Activated T-helper 1 cell treated with Interleukin-2 at 50 U/mL for 16 hours (primary cell): ENCODE results near the gene KCNH1.
"Not testable (repeated sequence)": the region's sequence is repeated elsewhere in the genome, so short reads cannot be mapped to it uniquely, and the experiment has no call there.

Experiments
- DNase-seq: peaks from one replicate; pipeline ENCODE4 v3.0.0-alpha.2; 2020; ENCODE audit warnings: low read depth

The KCNH1 gene

DNA sequence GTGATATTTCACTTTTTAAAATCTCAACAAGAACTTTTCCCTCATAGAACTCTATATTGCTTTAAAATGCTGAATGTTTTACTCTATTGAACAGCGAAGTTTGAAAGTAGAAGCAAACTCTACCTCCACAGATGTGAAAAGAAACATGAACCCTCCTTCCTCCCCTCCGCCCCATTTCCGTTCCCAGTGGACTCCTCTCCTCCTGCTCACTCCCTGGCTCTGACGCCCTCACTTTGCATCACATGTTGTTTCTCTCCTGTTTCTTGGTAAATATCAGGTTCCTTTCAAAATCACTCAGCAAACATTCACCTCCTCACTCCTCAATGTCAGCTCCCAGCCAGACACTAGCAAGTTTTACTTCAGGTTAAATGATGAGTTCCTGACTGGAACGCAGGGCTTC, 34.6 kb downstream of the KCNH1 start:
- DNase-seq: no peak

DNA sequence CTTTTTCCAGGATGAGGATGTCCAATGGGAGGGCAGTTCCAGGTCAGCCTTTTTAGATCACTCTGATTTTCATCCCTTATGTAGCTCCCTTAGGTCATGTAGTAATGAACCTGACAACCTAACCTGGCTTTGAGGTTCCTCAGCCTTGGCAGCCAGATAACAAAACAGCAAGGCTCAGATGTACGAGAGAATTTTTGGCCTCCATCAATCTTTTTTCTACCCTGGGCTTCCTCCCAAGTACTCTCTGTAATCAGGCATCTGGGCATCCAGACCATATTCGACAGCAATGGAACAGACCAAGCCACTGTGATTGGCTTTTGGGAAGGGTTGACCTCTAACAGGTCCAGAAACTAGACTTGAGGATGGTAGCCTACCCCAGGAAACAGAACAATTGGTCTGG, 38.6 kb downstream of the KCNH1 start:
- no peak for DNase-seq

DNA sequence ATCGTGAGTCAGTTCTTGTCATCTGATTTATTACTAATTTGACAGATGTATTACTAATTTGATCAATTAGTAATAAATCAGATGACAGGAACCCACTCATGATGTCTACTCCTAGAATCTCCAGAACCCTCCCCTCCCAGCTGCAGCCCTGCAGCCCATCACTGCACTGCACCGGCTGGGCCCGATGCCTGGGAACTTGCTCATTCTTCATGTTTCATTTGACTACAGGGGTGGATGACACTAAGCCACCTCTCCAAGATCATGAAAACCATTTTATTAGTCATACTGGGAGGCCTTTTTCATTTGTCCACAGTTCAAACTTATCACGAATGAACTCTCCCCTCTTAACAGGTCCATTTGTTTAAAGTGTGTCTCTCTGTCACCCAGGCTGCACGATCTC, 41.0 kb downstream of the KCNH1 start:
- DNase-seq: no peak

GRCh38 chr1:211091867-211092266, 42.1 kb downstream of the KCNH1 start:
- DNase-seq: no peak

DNA sequence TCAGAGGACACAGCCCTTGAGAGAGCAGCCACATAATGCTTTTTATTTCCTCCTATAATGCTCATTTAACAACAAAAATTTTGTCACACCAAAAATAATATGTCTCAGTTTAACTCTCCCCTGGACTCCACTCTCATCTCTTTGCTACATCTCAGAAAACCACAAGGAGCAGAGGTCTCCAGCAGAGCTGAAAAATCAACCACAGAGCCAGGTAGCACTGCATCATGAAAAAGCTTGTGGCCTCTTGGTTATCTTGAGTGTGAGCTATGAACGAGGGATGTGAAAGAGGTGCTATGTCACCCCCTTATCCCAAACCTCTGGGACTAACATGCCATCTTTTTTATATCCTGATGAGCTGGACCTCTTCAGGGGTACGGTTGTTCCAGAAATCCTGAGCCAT, 44.4 kb downstream of the KCNH1 start:
- no peak for DNase-seq

GRCh38 chr1:211088156-211088555, 45.8 kb downstream of the KCNH1 start:
- no peak for DNase-seq

DNA sequence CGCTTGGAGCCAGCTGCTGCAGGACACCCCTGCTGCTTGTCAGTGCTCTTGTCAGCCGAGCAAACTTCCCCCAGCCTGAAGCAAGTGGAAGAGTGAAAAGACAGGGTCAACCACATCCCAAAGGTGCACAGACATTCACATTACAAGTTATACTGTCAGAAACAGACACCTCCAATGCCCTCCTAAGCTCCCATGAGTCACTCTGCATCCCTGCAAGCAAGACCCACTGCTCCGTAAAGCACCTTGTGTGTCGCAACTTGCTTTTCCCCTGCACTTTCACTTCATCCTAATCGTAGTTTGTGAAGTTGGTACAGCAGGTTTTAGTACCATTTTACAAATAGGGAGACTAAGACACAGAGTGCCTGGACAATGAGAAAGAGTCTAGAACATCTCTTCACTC, 51.1 kb downstream of the KCNH1 start:
- no peak for DNase-seq

GRCh38 chr1:211081447-211081846, 52.5 kb downstream of the KCNH1 start:
- DNase-seq: not testable (repeated sequence)

DNA sequence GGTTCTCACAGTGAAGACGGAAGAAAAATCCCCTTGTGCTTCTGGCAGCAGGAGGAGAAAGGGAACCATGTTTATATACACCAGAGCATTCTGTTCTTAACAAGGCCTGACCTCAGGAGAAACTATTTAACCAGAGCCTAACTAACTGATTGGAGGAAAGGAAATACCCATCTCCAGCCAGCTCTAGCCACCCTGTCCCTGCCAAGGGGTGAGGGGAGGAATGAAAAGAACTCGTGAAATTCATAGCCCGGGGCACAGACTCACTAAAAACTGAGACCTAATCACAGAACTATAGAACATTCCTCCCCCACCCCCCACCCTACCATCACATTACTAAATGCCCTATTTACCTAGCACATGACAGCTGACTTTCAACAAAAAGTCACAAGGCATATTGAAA, 65.0 kb downstream of the KCNH1 start:
- no peak for DNase-seq

- DNase-seq: no peak
Measured at GRCh38 chr1:211066781-211067384, 67.1 kb downstream of the KCNH1 start.

DNA sequence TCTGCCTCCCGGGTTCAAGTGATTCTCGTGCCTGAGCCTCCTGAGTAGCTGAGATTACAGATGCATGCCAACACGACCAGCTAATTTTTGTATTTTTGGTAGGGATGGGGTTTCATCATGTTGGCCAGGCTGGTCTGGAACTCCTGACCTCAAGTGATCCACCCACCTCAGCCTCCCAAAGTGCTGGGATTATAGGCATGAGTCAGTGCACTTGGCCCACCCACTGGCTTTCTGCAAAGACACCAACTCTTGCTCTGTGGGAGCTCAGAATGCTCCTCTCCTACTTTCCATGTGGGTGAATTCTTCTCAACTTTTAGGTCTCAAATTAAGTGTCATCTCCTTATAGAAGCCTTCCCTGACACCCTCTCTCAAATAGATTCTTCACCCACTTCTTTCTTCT, 92.1 kb downstream of the KCNH1 start:
- DNase-seq: not testable (repeated sequence)

DNA sequence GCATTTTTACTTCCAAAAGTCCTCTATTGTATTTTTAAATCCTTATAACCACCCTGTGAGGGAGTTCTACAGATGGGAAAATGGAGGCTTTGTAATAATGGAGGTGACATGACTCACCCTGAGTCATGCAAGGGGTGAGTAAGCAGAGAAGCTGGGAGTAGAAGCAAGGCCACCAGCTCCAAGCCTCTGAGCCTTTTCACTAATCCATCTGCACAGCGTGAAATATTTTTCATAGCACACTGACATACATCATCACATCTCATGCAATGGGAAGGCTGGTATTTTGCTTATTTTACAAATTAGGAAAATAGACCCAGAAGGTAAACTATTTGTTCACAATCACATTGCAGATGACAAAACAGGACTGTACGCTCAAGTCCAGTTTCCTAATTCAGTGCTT, 96.9 kb downstream of the KCNH1 start:
- no peak for DNase-seq

DNA sequence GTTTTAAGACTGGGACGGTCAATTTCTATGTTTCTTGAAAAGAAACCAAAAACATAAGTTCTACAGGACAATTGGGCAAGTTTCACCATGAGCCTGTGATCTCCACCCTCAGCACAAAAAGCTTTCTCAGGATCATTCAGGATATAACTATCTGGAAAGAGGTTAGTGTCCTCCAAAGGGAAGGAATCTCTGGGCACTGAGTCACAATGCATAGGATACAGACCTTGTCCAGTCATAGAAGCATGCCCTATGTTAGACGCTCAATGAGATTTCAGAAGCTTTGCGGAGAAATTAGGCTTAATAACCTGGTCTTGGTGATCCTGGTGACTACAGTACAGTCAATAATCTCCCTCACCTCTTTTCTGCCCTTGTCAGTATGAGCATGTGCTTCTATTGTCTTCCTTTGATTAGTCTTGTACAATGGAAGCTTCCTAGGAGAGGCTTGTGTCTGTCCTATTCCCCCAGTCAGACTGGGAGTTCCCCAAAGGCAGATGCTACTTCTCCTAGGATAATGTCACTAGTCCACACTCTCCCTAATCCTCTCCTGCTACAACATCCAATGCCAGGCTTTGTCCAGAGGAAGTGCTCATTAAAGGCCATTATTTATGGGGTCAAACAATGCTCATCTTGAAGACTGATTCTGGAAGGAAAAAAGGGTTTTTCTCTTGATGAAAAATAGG, 97.4 kb downstream of the KCNH1 start:
- no peak for DNase-seq

DNA sequence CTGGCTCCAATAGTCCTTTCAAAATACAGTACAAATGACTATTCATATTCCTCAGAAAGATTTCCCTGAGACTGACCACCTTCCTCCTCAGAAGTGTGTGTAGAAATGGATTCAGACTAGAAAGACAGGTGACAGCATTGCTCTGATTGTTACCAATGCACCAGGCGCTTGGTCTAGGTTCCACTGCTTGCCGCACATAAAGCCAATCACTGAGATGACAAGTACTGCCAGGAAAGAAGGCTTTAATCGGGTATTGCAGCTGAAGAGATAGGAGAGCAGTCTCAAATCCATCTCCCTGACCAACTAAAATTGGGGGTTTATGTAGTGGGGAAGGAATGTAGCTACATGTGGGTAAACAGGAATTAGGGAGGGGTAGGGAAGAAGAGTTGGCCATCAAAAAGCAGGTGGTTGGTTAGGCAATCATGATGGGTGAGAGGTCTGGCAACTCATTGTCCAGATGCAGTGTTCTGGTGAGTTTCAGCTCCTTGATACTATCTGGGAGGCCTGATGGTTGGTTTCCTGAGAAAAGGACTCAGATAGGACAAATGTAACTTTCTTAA, 98.0 kb downstream of the KCNH1 start:
- no peak for DNase-seq

- DNase-seq: no peak
Measured at GRCh38 chr1:211033921-211034525, 99.9 kb downstream of the KCNH1 start.

- DNase-seq: no peak
Measured at GRCh38 chr1:211024901-211025300, 109.0 kb downstream of the KCNH1 start.

GRCh38 chr1:211019266-211019665, 114.7 kb downstream of the KCNH1 start:
- DNase-seq: no peak

DNA sequence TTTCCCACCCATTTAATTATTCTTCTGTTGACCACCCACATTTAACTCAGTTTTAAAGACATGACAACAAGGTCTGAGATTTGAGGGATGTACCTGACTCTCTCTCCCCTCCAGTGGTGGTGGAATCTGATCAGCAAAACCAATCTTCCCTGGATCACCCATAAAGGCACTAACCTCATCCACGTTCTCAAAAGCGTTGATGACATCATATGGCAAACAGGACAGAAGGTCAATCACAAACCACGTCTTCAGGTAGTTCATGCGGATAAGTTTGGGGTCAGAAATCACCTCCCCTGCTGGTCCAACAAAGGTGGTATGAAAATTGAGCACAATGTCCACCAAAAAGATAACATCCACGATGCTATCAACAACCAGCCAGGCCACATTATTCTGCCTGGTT, 115.3 kb downstream of the KCNH1 start:
- DNase-seq: no peak

GRCh38 chr1:211017075-211017718, 116.8 kb downstream of the KCNH1 start:
- no peak for DNase-seq

DNA sequence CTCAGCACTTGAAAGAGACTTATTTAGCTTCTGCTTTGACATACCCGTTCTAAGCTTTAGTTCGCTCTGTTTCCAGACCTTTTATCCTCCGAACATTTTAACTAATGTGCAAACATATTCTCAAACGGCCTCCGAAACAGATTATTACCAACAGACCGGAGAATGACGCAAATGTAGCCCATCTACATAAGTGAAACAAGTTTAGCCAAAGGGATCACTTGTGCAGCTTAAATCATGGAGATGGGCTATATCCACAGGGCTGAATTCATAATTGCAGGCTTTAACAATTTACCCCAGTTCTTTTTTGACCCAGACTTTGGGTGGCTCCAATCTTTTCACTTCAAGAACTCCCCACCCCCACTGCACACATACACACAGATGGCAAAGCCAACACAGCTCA, 119.7 kb downstream of the KCNH1 start:
- DNase-seq: no peak

- no peak for DNase-seq
Measured at GRCh38 chr1:211013346-211014240, 120.4 kb downstream of the KCNH1 start.

DNA sequence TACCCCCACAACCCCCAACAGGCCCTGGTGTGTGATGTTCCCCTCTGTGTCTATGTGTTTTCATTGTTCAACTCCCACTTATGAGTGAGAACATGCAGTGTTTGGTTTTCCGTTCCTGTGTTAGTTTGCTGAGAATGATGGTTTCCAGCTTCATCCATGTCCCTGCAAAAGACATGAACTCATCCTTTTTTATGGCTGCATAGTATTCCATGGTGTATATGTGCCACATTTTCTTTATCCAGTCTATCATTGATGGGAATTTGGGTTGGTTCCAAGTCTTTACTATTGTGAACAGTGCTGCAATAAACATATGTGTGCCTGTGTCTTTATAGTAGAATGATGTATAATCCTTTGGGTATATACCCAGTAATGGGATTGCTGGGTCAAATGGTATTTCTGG, 122.8 kb downstream of the KCNH1 start:
- not testable (repeated sequence) for DNase-seq
